ENCODE measurements around the gene CEMIP.

- no peak for TF ChIP-seq CTCF (conservative IDR thresholded peaks at IDR 0.05; ENCODE audit: low read depth, low read length)
- TF ChIP-seq POLR2A (IDR thresholded peaks at IDR 0.05; ENCODE audit: low read depth, low read length) = no peak
- TF ChIP-seq, protein P1, sequence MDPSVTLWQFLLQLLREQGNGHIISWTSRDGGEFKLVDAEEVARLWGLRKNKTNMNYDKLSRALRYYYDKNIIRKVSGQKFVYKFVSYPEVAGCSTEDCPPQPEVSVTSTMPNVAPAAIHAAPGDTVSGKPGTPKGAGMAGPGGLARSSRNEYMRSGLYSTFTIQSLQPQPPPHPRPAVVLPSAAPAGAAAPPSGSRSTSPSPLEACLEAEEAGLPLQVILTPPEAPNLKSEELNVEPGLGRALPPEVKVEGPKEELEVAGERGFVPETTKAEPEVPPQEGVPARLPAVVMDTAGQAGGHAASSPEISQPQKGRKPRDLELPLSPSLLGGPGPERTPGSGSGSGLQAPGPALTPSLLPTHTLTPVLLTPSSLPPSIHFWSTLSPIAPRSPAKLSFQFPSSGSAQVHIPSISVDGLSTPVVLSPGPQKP (IDR thresholded peaks at IDR 0.05; ENCODE audit: borderline replicate concordance, low read depth, low read length) = no peak
- TF ChIP-seq RAD21 (IDR thresholded peaks at IDR 0.05; ENCODE audit: low read length) = no peak
- TF ChIP-seq RFX5 (IDR thresholded peaks at IDR 0.05; ENCODE audit: low read depth, low read length) = no peak
- no peak for TF ChIP-seq MAZ (IDR thresholded peaks at IDR 0.05; ENCODE audit: borderline replicate concordance, low read depth, low read length)
- no peak for TF ChIP-seq FOS (IDR thresholded peaks at IDR 0.05; ENCODE audit: low read depth, low read length)
- TF ChIP-seq, protein P2, sequence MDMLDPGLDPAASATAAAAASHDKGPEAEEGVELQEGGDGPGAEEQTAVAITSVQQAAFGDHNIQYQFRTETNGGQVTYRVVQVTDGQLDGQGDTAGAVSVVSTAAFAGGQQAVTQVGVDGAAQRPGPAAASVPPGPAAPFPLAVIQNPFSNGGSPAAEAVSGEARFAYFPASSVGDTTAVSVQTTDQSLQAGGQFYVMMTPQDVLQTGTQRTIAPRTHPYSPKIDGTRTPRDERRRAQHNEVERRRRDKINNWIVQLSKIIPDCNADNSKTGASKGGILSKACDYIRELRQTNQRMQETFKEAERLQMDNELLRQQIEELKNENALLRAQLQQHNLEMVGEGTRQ (IDR thresholded peaks at IDR 0.05; ENCODE audit: low read depth, low read length) = no peak
- TF ChIP-seq NFE2L2 (IDR thresholded peaks at IDR 0.05; ENCODE audit: low read depth, low read length) = no peak
These were observed 4.1 kb downstream of the CEMIP start for GRCh38 chr15:80783260-80783659.

Data from IMR-90 (cell line).